GM12892 (cell line): ENCODE measurements around the gene C1orf52.

Experiments
- DNase-seq: peaks from one replicate; pipeline ENCODE4 v3.0.0; 2011; ENCODE audit not compliant: insufficient read length
- FAIRE-seq: peaks from 2 replicates; lab custom pipeline; 2011; peaks lifted over from hg19 to GRCh38; lab: Jason Lieb, UNC
- POLR2A ChIP-seq: IDR thresholded peaks from 2 replicates; pipeline ENCODE4 v1.6.1; 2011; ENCODE audit warnings: low read depth, low read length, control low read depth
- POLR2AphosphoS5 ChIP-seq: IDR thresholded peaks from 2 replicates; pipeline ENCODE4 v1.6.1; 2011; ENCODE audit warnings: low read depth, low read length, control low read depth
- TAF1 ChIP-seq: IDR thresholded peaks from 2 replicates; pipeline ENCODE4 v1.6.1; 2011; ENCODE audit warnings: low read depth, mild to moderate bottlenecking, control low read depth, low read length, borderline replicate concordance

C1orf52 gene

DNA sequence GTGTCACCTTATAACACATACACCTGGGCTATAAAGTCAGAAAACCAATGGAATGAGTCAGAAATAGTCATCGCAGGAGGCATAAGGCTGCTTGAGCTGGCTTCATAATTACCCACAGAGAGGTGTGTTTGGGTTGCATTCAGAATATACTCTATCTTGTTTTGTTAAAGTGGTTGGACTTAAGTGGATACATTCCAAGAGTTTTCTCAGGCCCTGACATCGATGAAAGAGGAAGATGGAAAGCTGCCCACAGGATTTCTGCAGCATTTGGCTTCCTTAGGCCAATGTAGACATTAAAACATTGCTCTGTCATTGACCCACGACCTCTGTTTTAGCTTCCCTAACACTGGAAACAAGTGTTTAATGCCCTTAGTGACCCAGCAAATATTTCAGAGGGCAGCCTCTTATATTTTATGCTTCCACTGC is 35.6 kb upstream of the C1orf52 start:
- FAIRE-seq (no peak), DNase-seq (no peak)
- TF ChIP-seq TAF1, result no peak
- TF ChIP-seq POLR2A, result no peak
- TF ChIP-seq POLR2AphosphoS5, result no peak

- no peak for DNase-seq
- FAIRE-seq, result no peak
- TF ChIP-seq POLR2A, result no peak
- TF ChIP-seq POLR2AphosphoS5, result no peak
- TF ChIP-seq TAF1, result no peak
Measured at GRCh38 chr1:85290826-85291225, 31.4 kb upstream of the C1orf52 start.

DNA sequence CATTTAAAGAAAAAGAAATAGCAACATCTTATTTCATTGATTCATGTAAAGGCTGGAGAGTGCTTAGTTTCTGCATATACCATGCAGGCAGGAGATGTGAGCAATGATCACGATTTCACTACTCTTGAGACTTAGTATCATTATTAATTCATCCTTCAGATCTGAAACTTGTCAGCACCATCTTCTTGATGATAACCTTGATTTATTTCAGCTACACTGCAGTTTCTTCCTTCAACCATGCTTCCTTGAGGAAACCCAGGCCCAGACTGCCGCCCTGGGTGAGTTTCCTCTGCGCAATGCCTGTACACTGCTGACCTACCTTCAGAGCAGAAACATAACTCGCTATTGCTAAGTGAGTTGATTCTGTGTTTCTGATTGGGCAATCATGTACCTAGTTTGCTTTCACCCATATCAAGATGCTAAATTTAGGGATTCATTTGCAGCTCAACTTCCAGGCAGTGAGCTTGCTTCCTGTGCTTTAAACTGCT is 30.4 kb upstream of the C1orf52 start:
- TF ChIP-seq POLR2AphosphoS5 (no peak), TAF1 (no peak), POLR2A (0 out of 2 replicates have a peak, but pooled peaks have one; percentile 26)
- no peak for DNase-seq
- FAIRE-seq, result peak; percentile 84

DNA sequence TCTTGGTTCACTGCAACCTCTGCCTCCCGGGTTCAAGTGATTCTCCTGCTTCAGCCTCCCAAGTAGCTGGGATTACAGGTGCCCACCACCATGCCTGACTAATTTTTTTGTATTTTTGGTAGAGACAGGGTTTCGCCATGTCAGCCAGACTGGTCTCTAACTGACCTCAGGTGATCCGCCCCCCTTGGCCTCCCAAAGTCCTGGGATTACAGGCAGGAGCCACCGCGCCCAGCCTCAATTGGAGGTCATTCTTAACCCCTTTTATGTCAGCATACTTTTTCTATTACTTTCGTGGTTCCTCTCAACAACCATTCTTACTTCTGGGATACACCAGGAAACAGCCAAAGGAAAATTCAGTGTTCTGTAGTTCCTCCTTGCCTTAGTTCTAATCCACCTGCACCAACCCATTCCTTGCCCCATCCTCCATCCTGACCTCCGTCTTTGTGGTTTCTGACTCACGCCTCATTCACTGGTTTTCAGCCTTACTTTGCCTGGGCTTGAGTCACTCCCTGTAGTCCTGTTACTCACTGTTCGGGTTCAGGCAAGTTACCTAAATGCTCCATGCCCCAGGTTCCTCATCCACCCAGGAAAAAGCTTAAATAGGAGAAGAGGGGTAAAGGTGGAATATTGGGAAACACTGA is 29.9 kb upstream of the C1orf52 start:
- FAIRE-seq, result peak; percentile 73
- TF ChIP-seq POLR2A, result no peak
- TF ChIP-seq TAF1, result no peak
- TF ChIP-seq POLR2AphosphoS5, result no peak
- DNase-seq, result no peak

DNA sequence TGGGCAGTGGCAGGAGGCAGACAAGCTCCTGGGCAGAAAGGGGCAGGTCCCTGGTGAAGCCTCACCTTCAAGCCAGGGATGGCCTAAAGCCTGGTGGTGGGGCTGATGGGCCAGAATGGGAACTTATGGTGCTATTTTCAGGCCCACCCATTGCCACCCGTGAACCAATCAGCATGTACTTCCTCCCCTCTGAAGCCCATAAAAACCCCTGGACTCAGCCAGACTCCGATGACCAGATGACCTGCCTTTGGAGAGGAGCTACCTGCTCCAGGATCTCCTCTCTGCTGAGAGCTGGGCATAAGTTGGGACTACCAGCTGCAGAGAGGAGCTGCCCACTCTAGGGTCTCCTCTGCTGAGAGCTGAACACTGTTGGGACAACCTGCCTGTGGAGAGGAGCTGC is 24.7 kb upstream of the C1orf52 start:
- DNase-seq (no peak), FAIRE-seq (no peak)
- TF ChIP-seq TAF1, result no peak
- no peak for TF ChIP-seq POLR2AphosphoS5
- no peak for TF ChIP-seq POLR2A

GRCh38 chr1:85283475-85284199 is 24.2 kb upstream of the C1orf52 start:
- FAIRE-seq, result no peak
- no peak for DNase-seq
- no peak for TF ChIP-seq TAF1
- TF ChIP-seq POLR2A, result no peak
- TF ChIP-seq POLR2AphosphoS5, result no peak

GRCh38 chr1:85282424-85282823 is 23.0 kb upstream of the C1orf52 start:
- DNase-seq (no peak), FAIRE-seq (no peak)
- TF ChIP-seq POLR2AphosphoS5, result no peak
- TF ChIP-seq TAF1, result no peak
- TF ChIP-seq POLR2A, result no peak

DNA sequence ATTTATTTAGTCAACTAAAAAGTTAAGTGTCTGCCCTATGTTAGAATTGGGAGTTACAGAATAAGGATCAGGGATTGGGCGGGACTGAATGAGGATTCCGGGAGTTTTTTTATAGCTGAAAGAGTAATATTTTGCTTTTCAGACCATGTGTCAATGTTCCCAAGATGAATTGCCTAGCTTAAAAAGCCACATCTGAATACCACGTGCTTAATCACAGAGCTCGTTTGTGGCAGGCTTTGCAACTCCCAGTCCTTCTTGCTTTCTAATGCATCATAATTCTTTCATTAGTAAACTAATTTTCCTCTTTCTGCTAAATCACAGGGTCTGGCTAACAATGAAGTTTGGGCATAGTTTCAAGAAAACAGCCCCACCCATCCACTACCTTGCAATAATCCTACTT is 21.2 kb upstream of the C1orf52 start:
- TF ChIP-seq TAF1, result no peak
- TF ChIP-seq POLR2A, result no peak
- TF ChIP-seq POLR2AphosphoS5, result no peak
- FAIRE-seq (no peak), DNase-seq (no peak)

DNA sequence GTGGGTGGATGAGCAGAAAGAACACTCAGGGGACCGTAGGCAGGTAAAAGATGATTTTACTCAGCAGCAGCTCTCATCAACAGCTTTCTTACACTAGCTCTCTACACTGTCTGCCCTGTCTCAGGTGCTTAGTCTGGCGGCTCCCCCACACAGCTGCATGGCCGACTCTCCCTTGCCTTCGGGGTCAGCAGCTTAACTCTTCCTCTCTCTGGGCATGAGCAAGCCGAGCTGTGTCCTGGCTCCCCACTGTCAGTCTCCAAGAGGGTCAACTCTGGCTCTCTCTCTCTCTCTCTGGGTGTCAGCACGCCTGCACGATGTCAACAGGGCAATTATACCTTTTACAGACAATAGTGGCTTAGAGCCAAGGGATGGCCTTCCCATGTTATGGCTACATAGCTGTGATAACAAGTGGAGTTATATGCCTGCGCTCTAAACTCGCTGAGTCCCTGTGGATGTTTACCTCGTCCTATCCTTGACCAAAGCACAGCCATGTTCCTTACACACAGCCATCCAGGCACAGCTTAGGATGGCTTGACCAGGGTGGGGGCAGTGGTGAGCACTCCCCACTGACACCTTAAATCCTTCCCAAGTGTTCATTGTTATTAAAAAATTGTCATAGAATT is 20.1 kb upstream of the C1orf52 start:
- FAIRE-seq, result no peak
- TF ChIP-seq POLR2AphosphoS5 (no peak), POLR2A (no peak), TAF1 (no peak)
- no peak for DNase-seq

- FAIRE-seq, result peak; percentile 85
- TF ChIP-seq POLR2AphosphoS5 (no peak), TAF1 (no peak), POLR2A (no peak; the same call in 1 of the 2 replicates)
- no peak for DNase-seq
Measured at GRCh38 chr1:85278853-85279314, 19.4 kb upstream of the C1orf52 start.

DNA sequence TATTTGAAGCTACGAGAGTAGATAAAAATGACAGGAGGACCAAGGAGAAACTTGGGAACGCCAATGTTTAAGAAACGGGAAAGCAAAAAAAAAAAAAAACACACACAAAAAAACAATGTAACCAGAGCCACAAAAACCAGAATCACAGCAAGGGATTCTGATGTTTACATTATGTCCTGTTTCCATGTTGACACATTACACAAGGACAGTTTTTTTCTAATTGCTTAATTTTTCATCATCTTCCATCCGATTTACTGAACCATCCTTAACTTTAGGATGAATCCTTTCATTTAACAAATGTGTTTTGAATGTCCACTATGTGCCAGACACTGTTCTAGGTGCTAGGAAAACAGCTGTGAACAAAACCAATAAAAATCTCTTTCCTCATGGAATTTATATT is 18.3 kb upstream of the C1orf52 start:
- no peak for TF ChIP-seq POLR2A
- no peak for TF ChIP-seq TAF1
- TF ChIP-seq POLR2AphosphoS5, result no peak
- no peak for DNase-seq
- no peak for FAIRE-seq

GRCh38 chr1:85276978-85277639 is 17.6 kb upstream of the C1orf52 start:
- no peak for FAIRE-seq
- TF ChIP-seq TAF1, result no peak
- no peak for TF ChIP-seq POLR2AphosphoS5
- no peak for TF ChIP-seq POLR2A
- no peak for DNase-seq
